K562 (cell line): ENCODE measurements around the gene RGMA. TPM values are rescaled to one million over a fixed set of nuclear protein-coding genes. Genes with fewer than 3 reads are reported as not detected.

Experiments used
- ATAC-seq: fragments of 200-7000 bp; cut with Tn5 transposase; 3 replicates; pipeline ENCODE4 v1.9.1; 2020; ENCODE audit warnings: moderate library complexity
- BruUV-seq: library from RNA; stranded (reverse); fragments of 400-500 nt; replicated peaks from 2 replicates; lab custom pipeline; 2021; lab: Mats Ljungman, UMichigan
- CTCF ChIA-PET: fragments of 300-600 bp; formaldehyde crosslinking; extraction: SDS; loops from one replicate; lab custom pipeline; 2021; ENCODE audit warnings: low intra/inter-chr PET ratio; lab: Yijun Ruan, JAX
- POLR2A ChIA-PET: fragments of 300-600, 350-650 bp; sonication (Branson Sonifier 250); formaldehyde crosslinking; extraction: SDS; loops from one replicate; lab custom pipeline; 2021; ENCODE audit warnings: antibody characterized with exemption, inconsistent platforms; lab: Yijun Ruan, JAX
- DNase-seq, 4 experiments: peaks; one replicate each; pipeline versions ENCODE4 v3.0.0 to v3.0.0-alpha.2; 2011 to 2018; ENCODE audit warnings: low spot score in 3 of 4, mixed read lengths in 3 of 4; ENCODE audit errors: extremely low read depth in 1 of 4
- FAIRE-seq: peaks from 2 replicates; lab custom pipeline; 2011; peaks lifted over from hg19 to GRCh38; lab: Jason Lieb, UNC
- H2AFZ ChIP-seq: 2 replicates; pipeline ENCODE4 v1.6.0; 2011; ENCODE audit warnings: low read depth, low read length, control low read depth, inconsistent platforms
- H3K27ac ChIP-seq: fragments of 200-600 bp; 3 replicates; pipeline ENCODE4 v1.8.0; 2011; ENCODE audit warnings: low read depth, mild to moderate bottlenecking, control low read depth, inconsistent platforms, low read length, moderate library complexity, mixed read lengths; ENCODE audit errors: extremely low read depth
- H3K27me3 ChIP-seq, 2 experiments: fragments of 300-600 bp in 1 of 2; 2 replicates in 1 of 2; 3 replicates in 1 of 2; pipeline versions ENCODE4 v1.6.0 to v1.8.0; 2011; ENCODE audit warnings: inconsistent platforms in 2 of 2, low read length in 2 of 2, mild to moderate bottlenecking in 1 of 2, mixed read lengths in 1 of 2, moderate library complexity in 1 of 2; ENCODE audit not compliant: control insufficient read depth in 2 of 2, insufficient read depth in 2 of 2
- H3K36me3 ChIP-seq: fragments of 300-600 bp; 3 replicates; pipeline ENCODE4 v1.8.0; 2011; ENCODE audit warnings: mild to moderate bottlenecking, low read length, inconsistent platforms; ENCODE audit not compliant: control insufficient read depth, insufficient read depth
- H3K4me1 ChIP-seq, 2 experiments: fragments of 200-600 bp in 1 of 2; replicated peaks in 1 of 2; 2 replicates in 1 of 2; 3 replicates in 1 of 2; pipeline versions ENCODE4 v1.5.1 to v1.8.0; 2011; ENCODE audit warnings: inconsistent platforms in 2 of 2, low read length in 2 of 2, mild to moderate bottlenecking in 1 of 2, mixed read lengths in 1 of 2, moderate library complexity in 1 of 2; ENCODE audit not compliant: control insufficient read depth in 2 of 2, insufficient read depth in 2 of 2
- H3K4me2 ChIP-seq: 2 replicates; pipeline ENCODE4 v1.6.1; 2011; ENCODE audit warnings: low read length, control low read depth, inconsistent platforms, mixed read lengths; ENCODE audit not compliant: insufficient read depth
- H3K4me3 ChIP-seq: fragments of 200-600 bp; sonication (generic), shearing (Covaris generic); 2 replicates; pipeline ENCODE4 v1.5.1; 2016; ENCODE audit warnings: control low read depth, inconsistent platforms
- H3K79me2 ChIP-seq: fragments of 200-600 bp; 3 replicates; pipeline ENCODE4 v1.8.0; 2011; ENCODE audit warnings: low read length, inconsistent platforms; ENCODE audit not compliant: control insufficient read depth, insufficient read depth
- H3K9ac ChIP-seq, 2 experiments: 2 replicates each; pipeline versions ENCODE4 v1.6.0 to v1.6.1; 2011; ENCODE audit warnings: low read depth in 2 of 2, low read length in 2 of 2, control low read depth in 1 of 2, inconsistent platforms in 1 of 2, mild to moderate bottlenecking in 1 of 2, mixed read lengths in 1 of 2; ENCODE audit not compliant: insufficient read depth in 1 of 2
- H3K9me1 ChIP-seq: one replicate; pipeline ENCODE4 v1.6.0; 2011; ENCODE audit warnings: inconsistent platforms, mild to moderate bottlenecking, low read length, moderate library complexity; ENCODE audit not compliant: control insufficient read depth, insufficient read depth
- H3K9me3 ChIP-seq: replicated peaks from 2 replicates; pipeline ENCODE4 v1.5.1; 2011; ENCODE audit warnings: low read depth, low read length, inconsistent platforms; ENCODE audit not compliant: control insufficient read depth, insufficient read depth
- H4K20me1 ChIP-seq: replicated peaks from 2 replicates; pipeline ENCODE4 v1.6.1; 2011; ENCODE audit warnings: low read length, inconsistent platforms, mixed read lengths; ENCODE audit not compliant: control insufficient read depth, insufficient read depth
- BRF2 ChIP-seq: IDR thresholded peaks from 3 replicates; pipeline ENCODE4 v1.6.1; 2011; ENCODE audit warnings: borderline replicate concordance, mild to moderate bottlenecking; ENCODE audit not compliant: insufficient read length, insufficient read depth
- CGGBP1 ChIP-seq: fragments of 250-450 bp; sonication (Bioruptor Pico); IDR thresholded peaks from 2 replicates; pipeline ENCODE4 v1.9.0; 2021; ENCODE audit warnings: mild to moderate bottlenecking
- DACH1 ChIP-seq: fragments of 450-650 bp; IDR thresholded peaks from 2 replicates; pipeline ENCODE4 v1.6.1; 2018; ENCODE audit not compliant: partially characterized antibody
- IRF9 ChIP-seq: fragments of 450-650 bp; IDR thresholded peaks from 2 replicates; pipeline ENCODE4 v1.6.1; 2016; ENCODE audit warnings: missing biosample characterization, missing genetic modification characterization
- MEIS2 ChIP-seq: fragments of 450-650 bp; IDR thresholded peaks from 2 replicates; pipeline ENCODE4 v1.6.1; 2014; ENCODE audit warnings: mild to moderate bottlenecking; ENCODE audit not compliant: partially characterized antibody
- NFIC ChIP-seq: fragments of 450-650 bp; IDR thresholded peaks from 2 replicates; pipeline ENCODE4 v1.6.1; 2017; ENCODE audit warnings: mild to moderate bottlenecking, inconsistent platforms
- POLR2G ChIP-seq: fragments of 200-400 bp; formaldehyde crosslinking; IDR thresholded peaks from 2 replicates; pipeline ENCODE4 v1.6.1; 2017; ENCODE audit warnings: low read depth, mild to moderate bottlenecking, antibody characterized with exemption, low read length, moderate library complexity
- SUPT5H ChIP-seq: fragments of 450-650 bp; IDR thresholded peaks from 2 replicates; pipeline ENCODE4 v1.6.1; 2016
- ZBED1 ChIP-seq: IDR thresholded peaks from 2 replicates; pipeline ENCODE4 v1.6.1; 2014
- ZMIZ1 ChIP-seq, 2 experiments: fragments of 150-350 bp in 1 of 2; IDR thresholded peaks; 2 replicates each; pipeline ENCODE4 v1.6.1; 2012 to 2016; ENCODE audit warnings: low read depth in 2 of 2, low read length in 2 of 2, mild to moderate bottlenecking in 1 of 2, moderate library complexity in 1 of 2
- ZNF197 ChIP-seq: fragments of 200-800 bp; sonication (Bioruptor generic); IDR thresholded peaks from 2 replicates; pipeline ENCODE4 v1.6.1; 2016; ENCODE audit warnings: low read depth, missing genetic modification characterization, missing compliant biosample characterization
- ZNF592 ChIP-seq: fragments of 450-650 bp; IDR thresholded peaks from 2 replicates; pipeline ENCODE4 v1.6.1; 2017; ENCODE audit warnings: antibody characterized with exemption, mild to moderate bottlenecking
- WGBS: fragments of 100-300 bp; shearing (Covaris generic); methylation state at CpG from one replicate; pipeline ENCODE4 v1.1.6; 2016; ENCODE audit warnings: low coverage, mixed read lengths; ENCODE audit not compliant: insufficient coverage; ENCODE audit errors: missing lambda C conversion rate; 5-methylcytosine and 5-hydroxymethylcytosine counted together
- in situ Hi-C: fragments of 300-500 bp; cut with MboI; formaldehyde crosslinking; loops from 4 replicates; pipeline ENCODE4 v1.15.0; 2018; ENCODE audit warnings: inconsistent platforms, mixed read lengths
- intact Hi-C: fragments of 100-400 bp; cut with micrococcal nuclease; formaldehyde crosslinking; loops from 2 replicates; pipeline ENCODE4 v1.14.2; 2022
- polyA plus RNA-seq, 8 experiments: library from polyadenylated mRNA; depleted of rRNA in 4 of 8; stranded (reverse) in 5 of 8; unstranded in 3 of 8; fragments of >200 nt; fragmentation: Nextera tagmentation in 2 of 8; fragmentation: Illumina TruSeq in 1 of 8; extraction: Ambion mirVana in 2 of 8; extraction: Trizol in 1 of 8; gene quantifications; 2 replicates each; pipeline versions ENCODE4 v1.2.1 to v1.2.3, GENCODE V29; 2011 to 2014; ENCODE audit warnings: inconsistent platforms in 1 of 8, missing spikeins in 1 of 8
- total RNA-seq, 7 experiments: library from RNA; depleted of rRNA in 6 of 7; stranded (reverse); fragments of >200 nt in 6 of 7; fragmentation: Illumina TruSeq in 2 of 7; extraction: Trizol in 2 of 7; gene quantifications; 2 replicates each; pipeline versions ENCODE4 v1.2.1 to v1.2.3, GENCODE V29; 2011 to 2021; ENCODE audit warnings: low replicate concordance in 1 of 7

RGMA gene
- total and polyA plus RNA-seq, 9 of the 15 experiments (the other 6 are each of a cell fraction or from before 2014, with no cell fraction given), result 0.03 to 0.05 (median 0.03) TPM; not detected in 6

GRCh38 chr15:93121107-93121506 is 32.1 kb upstream of the RGMA start:
- Histone ChIP-seq H3K4me1 (no peaks in the 10 kb centered on the region), H3K9me3 (no peaks in the 10 kb centered on the region), H3K4me2 (no peak overlapping the region), H4K20me1 (no peaks in the 10 kb centered on the region), H3K27me3 (peaks cover 9 to 34% of the 10 kb centered on the region in 2 experiments; a peak in 4 of 5 replicates), H3K4me3 (no peak overlapping the region), H3K9ac (no peak overlapping the region), H3K79me2 (no peaks in the 10 kb centered on the region), H3K9me1 (no peaks in the 10 kb centered on the region), H3K27ac (no peak overlapping the region), H2AFZ (no peak overlapping the region), H3K36me3 (no peaks in the 10 kb centered on the region)
- POLR2A ChIA-PET, result interaction anchor here (0.9 kb wide), 1 partner anchor 75 kb away, joined by 4 read pairs; no protein-coding TSS in a partner anchor
- FAIRE-seq, result no peak
- CTCF ChIA-PET, result no interaction called here
- intact Hi-C loops, result no loop called here
- WGBS, result 0% methylated on average over 5 of the region's 5 CpGs
- ATAC-seq, result no peak
- BruUV-seq, result no TSS peak
- in situ Hi-C loops, result no loop called here
- DNase-seq, result no peak
- TF ChIP-seq NFIC (0 out of 2 replicates have a peak, but pooled peaks have one; percentile 12), POLR2G (no peak), ZNF592 (no peak), DACH1 (no peak), MEIS2 (no peak), IRF9 (tag) (no peak), ZNF197 (CRISPR knock-in tag) (no peak), BRF2 (no peak), SUPT5H (no peak), ZMIZ1 (IDR thresholded peaks at IDR 0.05; ENCODE audit: low read depth in 2 of 2, low read length in 2 of 2) (no peak), CGGBP1 (no peak), ZBED1 (no peak)
